ENCODE data around the gene HBZ. TPM values are rescaled to one million over a fixed set of nuclear protein-coding genes. Genes with fewer than 3 reads are reported as not detected.

Gene HBZ
- total and polyA plus RNA-seq, 7 donors: 0.10 TPM; not detected in 6

DNA sequence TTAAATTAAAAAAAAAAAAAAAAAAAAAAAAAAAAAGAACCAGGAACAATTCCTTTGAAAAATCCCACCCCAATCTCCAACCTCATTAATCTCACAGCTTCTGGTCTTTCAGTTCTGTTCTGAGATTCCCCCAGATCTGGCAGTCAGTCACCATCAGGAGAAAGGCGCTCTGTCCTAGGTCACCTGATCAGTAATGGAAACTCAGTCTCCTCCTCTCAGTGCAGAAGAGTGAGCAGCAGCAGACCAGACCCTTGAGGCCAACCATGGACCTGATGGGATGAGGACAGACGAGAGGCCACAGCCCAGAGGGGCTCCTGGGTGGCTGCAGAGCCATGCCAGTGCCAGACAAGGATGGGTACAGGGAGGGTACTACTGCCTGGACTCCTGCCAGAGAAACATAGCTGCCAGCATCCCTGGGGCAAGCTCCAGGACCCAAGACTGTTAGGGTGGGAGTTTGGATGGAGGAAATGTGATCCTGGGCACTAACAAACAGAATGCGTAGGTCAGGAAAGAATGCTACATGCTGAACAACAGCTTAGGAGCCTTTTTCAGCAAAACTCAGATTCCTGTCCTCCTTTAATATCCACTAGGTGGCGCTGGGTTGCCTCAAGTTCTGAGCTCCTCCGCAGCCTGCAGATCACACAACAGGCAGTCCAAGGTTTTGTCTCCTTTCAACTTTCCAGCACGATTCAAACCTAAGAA is 45.7 kb upstream of the HBZ start:
- intact Hi-C loops (cut with DNase I): loop anchor here (1.0 kb wide), 1 partner anchor 75 kb away; no protein-coding TSS in a partner anchor
- Histone ChIP-seq H3K4me3 (no peak overlapping the region), H3K27me3 (no peaks in the 10 kb centered on the region), H3K9me3 (no peaks in the 10 kb centered on the region), H3K4me1 (peaks cover 0 to 7% (median 0%) of the 10 kb centered on the region in 4 donors), H3K27ac (no peak overlapping the region), H3K36me3 (peaks cover 0 to 31% (median 10%) of the 10 kb centered on the region in 4 donors)
- TF ChIP-seq POLR2A (IDR thresholded peaks at IDR 0.05) (no peak), CTCF (IDR thresholded peaks at IDR 0.05) (peak; percentile 20 to 83 (median 74))
- no peak for DNase-seq
- 31 to 38% methylated on average over 6 of the region's 6 CpGs for WGBS, 2 donors

GRCh38 chr16:112153-112840 is 40.1 kb upstream of the HBZ start:
- Histone ChIP-seq H3K9me3 (no peaks in the 10 kb centered on the region), H3K4me3 (no peak overlapping the region), H3K27ac (no peak overlapping the region), H3K4me1 (peaks cover 0 to 9% (median 5%) of the 10 kb centered on the region in 4 donors), H3K27me3 (no peaks in the 10 kb centered on the region), H3K36me3 (peaks cover 3 to 48% (median 16%) of the 10 kb centered on the region in 4 donors)
- 95 to 97% methylated on average over 21 of the region's 21 CpGs for WGBS, 2 donors
- no peak for TF ChIP-seq EP300 (IDR thresholded peaks at IDR 0.05)
- TF ChIP-seq POLR2A (IDR thresholded peaks at IDR 0.05): no peak
- no peak for TF ChIP-seq CTCF (IDR thresholded peaks at IDR 0.05)
- no peak for TF ChIP-seq POLR2AphosphoS5 (IDR thresholded peaks at IDR 0.05)
- intact Hi-C loops (cut with DNase I): no loop called here
- DNase-seq: no peak

- intact Hi-C loops (cut with DNase I): no loop called here
- Histone ChIP-seq H3K4me1 (peaks cover 0 to 13% (median 10%) of the 10 kb centered on the region in 4 donors), H3K9me3 (no peaks in the 10 kb centered on the region), H3K4me3 (no peak overlapping the region), H3K27me3 (no peaks in the 10 kb centered on the region), H3K36me3 (peaks cover 3 to 45% (median 12%) of the 10 kb centered on the region in 4 donors), H3K27ac (no peak overlapping the region)
- no peak for DNase-seq
- TF ChIP-seq POLR2A (IDR thresholded peaks at IDR 0.05): no peak
- no peak for TF ChIP-seq POLR2AphosphoS5 (IDR thresholded peaks at IDR 0.05)
- TF ChIP-seq EP300 (IDR thresholded peaks at IDR 0.05): no peak
- TF ChIP-seq CTCF (IDR thresholded peaks at IDR 0.05): no peak
- WGBS, 2 donors: 92 to 95% methylated on average over 2 of the region's 2 CpGs
These were observed 38.1 kb upstream of the HBZ start for GRCh38 chr16:114327-114726.

- H3K27me3 ChIP-seq: no peaks in the 10 kb centered on the region
- H3K4me3 ChIP-seq: no peak overlapping the region
- no peak overlapping the region for H3K27ac ChIP-seq
- H3K36me3 ChIP-seq: peaks cover 3 to 29% (median 8%) of the 10 kb centered on the region in 4 donors
- intact Hi-C loops (cut with DNase I): no loop called here
- DNase-seq: no peak
- WGBS, 2 donors: 66 to 74% methylated on average over 7 of the region's 7 CpGs
- no peaks in the 10 kb centered on the region for H3K9me3 ChIP-seq
- H3K4me1 ChIP-seq: peaks cover 0 to 13% (median 10%) of the 10 kb centered on the region in 4 donors
- TF ChIP-seq POLR2AphosphoS5 (IDR thresholded peaks at IDR 0.05) (no peak), POLR2A (IDR thresholded peaks at IDR 0.05) (no peak), CTCF (IDR thresholded peaks at IDR 0.05) (no peak), EP300 (IDR thresholded peaks at IDR 0.05) (no peak)
These were observed 36.4 kb upstream of the HBZ start for GRCh38 chr16:116015-116414.

All from sigmoid colon (tissue), 7 donors.